ENCODE data around the gene PASK. TPM values are rescaled to one million over a fixed set of nuclear protein-coding genes. Genes with fewer than 3 reads are reported as not detected.

PASK gene
- total and polyA plus RNA-seq, 2 of the 4 experiments (the other 2 are of a cell fraction) = 4.1 TPM

GRCh38 chr2:241142593-241142992 is 6.7 kb downstream of the PASK start:
- peaks cover 3% of the 10 kb centered on the region; the same call in 1 of the 2 replicates for H3K36me3 ChIP-seq (ENCODE audit: control insufficient read depth, insufficient read depth, low read length)
- no peak overlapping the region for H3K56ac ChIP-seq (ENCODE audit: extremely low read depth, insufficient read depth, low read length)
- no TSS peak for BruUV-seq (replicated peaks)
- no peak overlapping the region for H3K23ac ChIP-seq (ENCODE audit: low read depth, low read length)
- ATAC-seq (ENCODE audit: low read depth) (no peak), DNase-seq (no peak)
- H3K9me1 ChIP-seq (ENCODE audit: insufficient read depth, low read length) = no peaks in the 10 kb centered on the region
- no peak overlapping the region for H2BK20ac ChIP-seq (ENCODE audit: low read depth, low read length)
- H2BK120ac ChIP-seq (ENCODE audit: low read depth, low read length) = no peak overlapping the region
- peaks cover 0 to 2% of the 10 kb centered on the region in 2 experiments; a peak in 1 of 4 replicates for H3K79me1 ChIP-seq (ENCODE audit: low read depth in 1 of 2, low read length in 2 of 2)
- no peak overlapping the region for H4K5ac ChIP-seq (ENCODE audit: low read depth, low read length)
- no peak overlapping the region for H3K4me2 ChIP-seq (ENCODE audit: low read depth, low read length)
- TF ChIP-seq CEBPB (IDR thresholded peaks at IDR 0.05; ENCODE audit: low read depth, low read length) (no peak), RAD21 (IDR thresholded peaks at IDR 0.05; ENCODE audit: low read length) (no peak), MAFK (IDR thresholded peaks at IDR 0.05; ENCODE audit: low read depth, low read length) (no peak), MAZ (IDR thresholded peaks at IDR 0.05; ENCODE audit: borderline replicate concordance, low read depth, low read length) (no peak), RFX5 (IDR thresholded peaks at IDR 0.05; ENCODE audit: low read depth, low read length) (no peak), CTCF (conservative IDR thresholded peaks at IDR 0.05; ENCODE audit: low read depth, low read length) (no peak), FOS (IDR thresholded peaks at IDR 0.05; ENCODE audit: low read depth, low read length) (no peak), NFE2L2 (IDR thresholded peaks at IDR 0.05; ENCODE audit: low read depth, low read length) (no peak), POLR2A (IDR thresholded peaks at IDR 0.05; ENCODE audit: low read depth, low read length) (no peak), RCOR1 (IDR thresholded peaks at IDR 0.05; ENCODE audit: insufficient replicate concordance, low read length) (no peak), BHLHE40 (IDR thresholded peaks at IDR 0.05; ENCODE audit: low read depth, low read length) (no peak), ELK1 (IDR thresholded peaks at IDR 0.05; ENCODE audit: borderline replicate concordance, low read depth, low read length) (no peak), USF2 (IDR thresholded peaks at IDR 0.05; ENCODE audit: low read depth, low read length) (no peak), CHD1 (IDR thresholded peaks at IDR 0.05; ENCODE audit: low read depth, low read length) (no peak), MXI1 (IDR thresholded peaks at IDR 0.05; ENCODE audit: borderline replicate concordance, low read depth, low read length) (no peak), SMC3 (IDR thresholded peaks at IDR 0.05; ENCODE audit: low read depth, low read length) (no peak)
- POLR2A ChIA-PET (ENCODE audit: unreplicated experiment) = no interaction called here
- no peak overlapping the region for H4K91ac ChIP-seq (ENCODE audit: insufficient read depth, low read depth, low read length)
- H2AFZ ChIP-seq (replicated peaks; ENCODE audit: low read length, poor library complexity) = no peak overlapping the region
- H2BK5ac ChIP-seq (ENCODE audit: low read depth, low read length, poor library complexity, severe bottlenecking) = no peak overlapping the region
- no peak overlapping the region for H2AK5ac ChIP-seq (ENCODE audit: low read depth, low read length)
- H3K27ac ChIP-seq (ENCODE audit: insufficient read depth, low read length) = no peak overlapping the region
- no peaks in the 10 kb centered on the region for H3K4me1 ChIP-seq (ENCODE audit: control insufficient read depth, insufficient read depth, low read length)
- in situ Hi-C loops (cut with MboI; ENCODE audit: low sequenced_read_pairs) = no loop called here
- no peak overlapping the region for H3K18ac ChIP-seq (ENCODE audit: low read depth, low read length)
- CTCF ChIA-PET = no interaction called here
- no peak overlapping the region for H3K14ac ChIP-seq (replicated peaks; ENCODE audit: low read depth, low read length)
- no peak overlapping the region for H3K4me3 ChIP-seq (ENCODE audit: insufficient read depth, low read depth, low read length)
- no peak overlapping the region for H2AK9ac ChIP-seq (replicated peaks; ENCODE audit: low read depth, low read length, poor library complexity)
- intact Hi-C loops (cut with micrococcal nuclease) = no loop called here
- H3K9ac ChIP-seq (ENCODE audit: low read depth, low read length) = no peak overlapping the region
- no peak overlapping the region for H4K8ac ChIP-seq (ENCODE audit: low read depth in 2 of 2, low read length in 2 of 2)
- 96% methylated on average over 7 of the region's 9 CpGs; no CpG with 5 or more reads in 1 of the 2 experiments for WGBS, 2 experiments (ENCODE audit: extremely low coverage in 2 of 2, insufficient read length in 1 of 2)
- no peaks in the 10 kb centered on the region for H3K27me3 ChIP-seq (ENCODE audit: control insufficient read depth, insufficient read depth, low read length)
- H4K20me1 ChIP-seq (ENCODE audit: insufficient read depth, low read length) = no peaks in the 10 kb centered on the region
- H3K4ac ChIP-seq (ENCODE audit: low read depth, low read length) = no peak overlapping the region
- dilution Hi-C loops (cut with HindIII; ENCODE audit: low sequenced_read_pairs, unreplicated experiment) = no loop called here
- no peak overlapping the region for H2BK15ac ChIP-seq (ENCODE audit: low read depth, low read length)
- H3K9me3 ChIP-seq (ENCODE audit: control insufficient read depth, insufficient read depth, low read length) = no peaks in the 10 kb centered on the region

Measured in IMR-90 (cell line).